ENCODE data around the gene LIN37. TPM values are rescaled to one million over a fixed set of nuclear protein-coding genes. Genes with fewer than 3 reads are reported as not detected.
A peak's percentile ranks its signal among the peaks of the same experiment; 100 is the strongest.
"Not testable (repeated sequence)": the region's sequence is repeated elsewhere in the genome, so short reads cannot be mapped to it uniquely, and the experiment has no call there.

The LIN37 gene
- total RNA-seq, 1 donor from 2014 or later: 18.1 TPM

GRCh38 chr19:35787227-35787799 is 38.9 kb downstream of the LIN37 start:
- no peak for DNase-seq (ENCODE audit: low read depth)

GRCh38 chr19:35788205-35788960 is 40.0 kb downstream of the LIN37 start:
- no peak for DNase-seq (ENCODE audit: low read depth)

- DNase-seq (ENCODE audit: low read depth): no peak
Measured at GRCh38 chr19:35789195-35789977, 41.0 kb downstream of the LIN37 start.

- no peak for DNase-seq (ENCODE audit: low read depth)
Measured at GRCh38 chr19:35789978-35790944, 41.9 kb downstream of the LIN37 start.

- no peak for DNase-seq (ENCODE audit: low read depth)
Measured at GRCh38 chr19:35790981-35791813, 42.8 kb downstream of the LIN37 start.

- no peak for DNase-seq (ENCODE audit: low read depth)
Measured at GRCh38 chr19:35791814-35792279, 43.5 kb downstream of the LIN37 start.

- no peak for DNase-seq (ENCODE audit: low read depth)
Measured at GRCh38 chr19:35792312-35792711, 43.9 kb downstream of the LIN37 start.

GRCh38 chr19:35792888-35793287 is 44.5 kb downstream of the LIN37 start:
- no peak for DNase-seq (ENCODE audit: low read depth)

- peak; percentile 17 for DNase-seq (ENCODE audit: low read depth)
Measured at GRCh38 chr19:35793381-35794165, 45.2 kb downstream of the LIN37 start.

- DNase-seq (ENCODE audit: low read depth): not testable (repeated sequence)
Measured at GRCh38 chr19:35795564-35795963, 47.2 kb downstream of the LIN37 start.

- no peak for DNase-seq (ENCODE audit: low read depth)
Measured at GRCh38 chr19:35796645-35797542, 48.5 kb downstream of the LIN37 start.

- DNase-seq (ENCODE audit: low read depth): no peak
Measured at GRCh38 chr19:35797663-35798062, 49.3 kb downstream of the LIN37 start.

- no peak for DNase-seq (ENCODE audit: low read depth)
Measured at GRCh38 chr19:35801828-35802227, 53.5 kb downstream of the LIN37 start.

Other genes with a start within 250 kb of the LIN37 start
- gene DMKN, start 234.9 kb upstream of the LIN37 start, total RNA-seq: 3.0 and 9.7 TPM in 2 replicates
- gene SBSN, start 220.3 kb upstream of the LIN37 start, total RNA-seq: not detected in 2 replicates
- not detected in 2 replicates for gene GAPDHS, start 215.1 kb upstream of the LIN37 start, total RNA-seq
- gene TMEM147, start 202.9 kb upstream of the LIN37 start, total RNA-seq: 124 and 137 TPM in 2 replicates
- gene ATP4A, start 184.9 kb upstream of the LIN37 start, total RNA-seq: not detected in 2 replicates
- gene PMIS2, start 162.4 kb upstream of the LIN37 start, total RNA-seq: not detected in 2 replicates
- 4.8 and 6.5 TPM in 2 replicates for gene HAUS5, start 135.8 kb upstream of the LIN37 start, total RNA-seq
- gene RBM42, start 119.5 kb upstream of the LIN37 start, total RNA-seq: 68.9 and 72.6 TPM in 2 replicates
- not detected in 2 replicates for gene ETV2, start 106.8 kb upstream of the LIN37 start, total RNA-seq
- 513 and 547 TPM in 2 replicates for gene COX6B1, start 100.3 kb upstream of the LIN37 start, total RNA-seq
- gene UPK1A, start 82.1 kb upstream of the LIN37 start, total RNA-seq: not detected in 2 replicates
- gene ZBTB32, start 44.0 kb upstream of the LIN37 start, total RNA-seq: 0.11 TPM in 1 of 2 replicates, not detected in the other
- gene KMT2B, start 30.6 kb upstream of the LIN37 start, total RNA-seq: 11.1 and 11.2 TPM in 2 replicates
- gene IGFLR1, start 6.1 kb upstream of the LIN37 start, total RNA-seq: 1.8 and 4.8 TPM in 2 replicates
- gene U2AF1L4, start 3.2 kb upstream of the LIN37 start, total RNA-seq: 9.7 and 12.0 TPM in 2 replicates
- 32.5 and 32.8 TPM in 2 replicates for gene PSENEN, start 2.9 kb upstream of the LIN37 start, total RNA-seq
- 0.21 and 0.37 TPM in 2 replicates for gene HSPB6, start 8.5 kb downstream of the LIN37 start, total RNA-seq
- gene PROSER3, start 9.6 kb downstream of the LIN37 start, total RNA-seq: 3.2 and 3.6 TPM in 2 replicates
- 1.5 and 3.8 TPM in 2 replicates for gene ARHGAP33, start 27.0 kb downstream of the LIN37 start, total RNA-seq
- gene PRODH2, start 64.3 kb downstream of the LIN37 start, total RNA-seq: not detected in 2 replicates
- gene NPHS1, start 103.9 kb downstream of the LIN37 start, total RNA-seq: not detected in 2 replicates
- gene KIRREL2, start 108.3 kb downstream of the LIN37 start, total RNA-seq: not detected in 2 replicates
- 10.4 and 30.5 TPM in 2 replicates for gene APLP1, start 120.0 kb downstream of the LIN37 start, total RNA-seq
- 1.2 and 2.2 TPM in 2 replicates for gene NFKBID, start 152.0 kb downstream of the LIN37 start, total RNA-seq
- gene HCST, start 154.0 kb downstream of the LIN37 start, total RNA-seq: not detected in 2 replicates
- not detected in 2 replicates for gene TYROBP, start 159.7 kb downstream of the LIN37 start, total RNA-seq
- gene LRFN3, start 187.8 kb downstream of the LIN37 start, total RNA-seq: 5.3 and 8.3 TPM in 2 replicates
- gene SDHAF1, start 246.6 kb downstream of the LIN37 start, total RNA-seq: 30.2 and 48.0 TPM in 2 replicates